ENCODE results near the gene SIK3.

Gene SIK3

DNA sequence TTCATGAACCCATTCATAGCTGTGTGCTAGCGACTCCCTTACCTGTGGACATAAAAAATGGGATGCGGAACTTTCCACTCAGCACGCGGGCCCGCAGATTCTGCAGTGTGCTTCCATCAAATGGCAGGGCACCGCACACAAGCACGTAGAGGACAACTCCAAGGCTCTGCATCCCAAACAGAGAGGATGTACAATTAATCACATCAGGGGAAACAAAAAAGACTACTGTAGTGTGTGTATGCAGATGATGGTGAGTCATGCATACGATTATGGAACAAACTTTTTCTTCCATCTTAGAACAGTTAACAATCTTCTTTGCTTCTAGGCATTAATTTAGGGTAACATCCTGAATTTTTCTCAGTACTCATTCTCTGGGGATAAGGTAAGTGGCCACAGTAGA, 202.0 kb downstream of the SIK3 start:
- H3K4me3 ChIP-seq (ENCODE audit: low read depth, low read length) = no peak overlapping the region
- TF ChIP-seq, protein P1, sequence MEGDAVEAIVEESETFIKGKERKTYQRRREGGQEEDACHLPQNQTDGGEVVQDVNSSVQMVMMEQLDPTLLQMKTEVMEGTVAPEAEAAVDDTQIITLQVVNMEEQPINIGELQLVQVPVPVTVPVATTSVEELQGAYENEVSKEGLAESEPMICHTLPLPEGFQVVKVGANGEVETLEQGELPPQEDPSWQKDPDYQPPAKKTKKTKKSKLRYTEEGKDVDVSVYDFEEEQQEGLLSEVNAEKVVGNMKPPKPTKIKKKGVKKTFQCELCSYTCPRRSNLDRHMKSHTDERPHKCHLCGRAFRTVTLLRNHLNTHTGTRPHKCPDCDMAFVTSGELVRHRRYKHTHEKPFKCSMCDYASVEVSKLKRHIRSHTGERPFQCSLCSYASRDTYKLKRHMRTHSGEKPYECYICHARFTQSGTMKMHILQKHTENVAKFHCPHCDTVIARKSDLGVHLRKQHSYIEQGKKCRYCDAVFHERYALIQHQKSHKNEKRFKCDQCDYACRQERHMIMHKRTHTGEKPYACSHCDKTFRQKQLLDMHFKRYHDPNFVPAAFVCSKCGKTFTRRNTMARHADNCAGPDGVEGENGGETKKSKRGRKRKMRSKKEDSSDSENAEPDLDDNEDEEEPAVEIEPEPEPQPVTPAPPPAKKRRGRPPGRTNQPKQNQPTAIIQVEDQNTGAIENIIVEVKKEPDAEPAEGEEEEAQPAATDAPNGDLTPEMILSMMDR (conservative IDR thresholded peaks at IDR 0.05; ENCODE audit: low read depth, low read length) = no peak
- DNase-seq (ENCODE audit: low read depth) = no peak

DNA sequence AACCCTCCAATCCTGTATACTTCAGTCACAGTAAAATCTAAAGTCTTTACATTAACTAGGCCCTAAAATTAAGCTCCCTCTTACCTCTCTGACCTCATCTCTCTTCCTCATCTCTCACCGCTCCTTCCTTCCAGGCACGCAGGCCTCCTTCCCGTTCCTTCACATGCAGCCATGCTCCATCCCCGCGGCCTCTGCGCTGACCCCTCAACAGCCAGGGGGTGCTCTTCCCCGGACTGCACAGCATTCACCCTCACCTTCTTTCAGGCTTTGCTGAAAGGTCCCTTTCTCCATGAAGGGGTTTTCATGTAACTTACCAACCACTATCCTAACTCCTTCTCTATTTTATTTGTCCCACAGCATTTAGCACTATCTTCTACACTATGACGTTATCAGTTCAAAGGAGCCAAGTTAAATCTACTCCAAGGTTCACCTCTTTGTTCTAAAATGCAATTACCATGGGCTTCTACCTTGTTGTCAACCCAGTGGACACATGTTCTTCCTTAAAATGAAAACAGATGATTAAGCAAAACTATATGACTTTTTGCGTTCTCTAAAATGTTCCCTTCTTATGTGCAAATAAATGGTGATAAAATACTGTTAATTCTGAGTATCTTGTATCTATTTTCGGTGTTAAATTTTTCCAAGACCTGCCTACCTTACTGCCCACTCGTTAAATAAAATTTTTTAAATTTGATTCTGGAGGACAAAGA, 203.0 kb downstream of the SIK3 start:
- TF ChIP-seq, protein P1 (conservative IDR thresholded peaks at IDR 0.05; ENCODE audit: low read depth, low read length) = peak; percentile 64
- peak; percentile 32 for DNase-seq (ENCODE audit: low read depth)
- H3K4me3 ChIP-seq (ENCODE audit: low read depth, low read length) = no peak overlapping the region

- DNase-seq (ENCODE audit: low read depth) = no peak
- no peak overlapping the region for H3K4me3 ChIP-seq (ENCODE audit: low read depth, low read length)
- TF ChIP-seq, protein P1 (conservative IDR thresholded peaks at IDR 0.05; ENCODE audit: low read depth, low read length) = no peak
Observed at GRCh38 chr11:116893906-116894305, 204.3 kb downstream of the SIK3 start.

DNA sequence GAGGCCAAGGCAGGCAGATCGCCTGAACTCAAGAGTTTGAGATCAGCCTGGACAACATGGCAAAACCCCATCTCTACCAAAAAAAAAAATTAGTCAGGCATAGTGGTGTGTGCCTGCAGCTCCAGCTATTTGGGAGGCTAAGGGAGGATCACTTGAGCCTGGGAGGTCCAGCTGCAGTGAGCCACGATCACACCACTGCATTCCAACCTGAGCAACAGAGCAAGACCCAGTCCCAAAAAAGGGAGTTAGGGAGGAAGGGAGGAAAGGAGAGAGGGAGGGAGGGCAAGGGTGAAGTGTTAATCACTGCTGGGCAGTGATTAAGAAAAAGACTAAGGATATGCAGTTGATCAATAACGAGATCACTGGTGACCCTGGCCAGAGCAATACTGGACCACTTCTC, 204.8 kb downstream of the SIK3 start:
- no peak overlapping the region for H3K4me3 ChIP-seq (ENCODE audit: low read depth, low read length)
- TF ChIP-seq, protein P1 (conservative IDR thresholded peaks at IDR 0.05; ENCODE audit: low read depth, low read length) = no peak
- no peak for DNase-seq (ENCODE audit: low read depth)

DNA sequence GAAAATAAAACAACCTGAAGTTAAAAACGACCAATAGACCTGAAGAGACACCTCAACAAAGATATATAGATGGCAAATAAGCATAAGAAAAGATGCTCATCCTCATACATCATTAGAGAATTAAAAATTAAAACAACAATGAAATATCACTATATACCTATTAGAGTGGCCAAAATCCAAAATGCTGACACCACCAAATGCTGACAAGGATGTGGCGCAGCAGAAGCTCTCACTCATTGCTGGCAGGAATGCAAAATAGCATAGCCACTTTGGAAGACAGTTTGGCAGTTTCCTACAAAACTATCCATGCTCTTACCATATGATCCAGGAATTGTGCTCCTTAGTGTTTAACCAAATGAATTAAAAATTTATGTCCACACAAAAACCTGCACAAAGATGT, 205.9 kb downstream of the SIK3 start:
- TF ChIP-seq, protein P1 (conservative IDR thresholded peaks at IDR 0.05; ENCODE audit: low read depth, low read length) = no peak
- no peak overlapping the region for H3K4me3 ChIP-seq (ENCODE audit: low read depth, low read length)
- DNase-seq (ENCODE audit: low read depth) = no peak

- TF ChIP-seq, protein P1 (conservative IDR thresholded peaks at IDR 0.05; ENCODE audit: low read depth, low read length) = no peak
- no peak for DNase-seq (ENCODE audit: low read depth)
- H3K4me3 ChIP-seq (ENCODE audit: low read depth, low read length) = no peak overlapping the region
Observed at GRCh38 chr11:116891746-116892145, 206.5 kb downstream of the SIK3 start.

- TF ChIP-seq, protein P1 (conservative IDR thresholded peaks at IDR 0.05; ENCODE audit: low read depth, low read length) = no peak
- H3K4me3 ChIP-seq (ENCODE audit: low read depth, low read length) = no peak overlapping the region
- no peak for DNase-seq (ENCODE audit: low read depth)
Observed at GRCh38 chr11:116890607-116891006, 207.6 kb downstream of the SIK3 start.
